ENCODE data around the gene C6orf136.
"Not testable (repeated sequence)": the region's sequence is repeated elsewhere in the genome, so short reads cannot be mapped to it uniquely, and the experiment has no call there.

C6orf136 gene

GRCh38 chr6:30615958-30616810 is 30.7 kb upstream of the C6orf136 start:
- peak; percentile 63 for DNase-seq

GRCh38 chr6:30616811-30617564 is 29.9 kb upstream of the C6orf136 start, which contains the start of gene PPP1R10:
TSS of gene PPP1R10 (minus strand) at chr6:30617243. CDS start at chr6:30609944, 7,299 bp downstream.
- DNase-seq, result peak; percentile 100

DNA sequence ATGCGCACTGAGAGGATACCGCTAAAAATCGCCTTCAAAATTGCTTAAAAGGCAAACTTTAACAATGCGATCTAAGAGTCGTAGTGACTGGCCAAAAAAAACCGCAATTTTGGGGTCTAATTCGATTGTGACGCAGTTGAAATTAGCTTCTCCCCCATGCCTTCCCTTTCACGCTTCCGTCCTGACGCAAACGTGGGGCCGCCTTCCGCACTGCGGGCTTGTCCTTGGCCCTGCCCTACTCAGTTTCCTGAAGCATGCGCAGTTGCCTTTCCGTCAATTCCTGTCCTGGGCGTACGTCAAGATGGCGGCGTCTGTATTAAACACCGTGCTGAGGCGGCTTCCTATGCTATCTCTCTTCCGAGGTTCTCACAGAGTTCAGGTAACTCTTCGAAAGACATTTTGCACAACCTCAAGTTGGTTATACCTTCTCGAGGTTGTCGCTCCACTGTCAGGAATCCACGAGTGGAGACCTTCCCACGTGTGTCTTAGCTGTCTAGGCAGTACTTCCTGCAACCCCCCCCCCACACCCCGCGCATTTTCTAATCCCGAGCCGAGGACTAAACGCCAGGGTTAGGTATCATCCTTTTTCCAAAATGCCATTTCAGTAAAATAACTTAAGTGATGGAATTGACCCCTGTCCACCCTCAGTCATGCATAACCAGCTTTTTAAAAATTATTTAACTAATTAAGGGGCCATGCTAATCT is 29.2 kb upstream of the C6orf136 start, which contains the start of gene MRPS18B:
MRPS18B (plus strand) TSS at position 276 of the 705 bp plus-strand sequence; CDS start at position 302, 26 bp downstream.
- DNase-seq, result peak; percentile 99

DNA sequence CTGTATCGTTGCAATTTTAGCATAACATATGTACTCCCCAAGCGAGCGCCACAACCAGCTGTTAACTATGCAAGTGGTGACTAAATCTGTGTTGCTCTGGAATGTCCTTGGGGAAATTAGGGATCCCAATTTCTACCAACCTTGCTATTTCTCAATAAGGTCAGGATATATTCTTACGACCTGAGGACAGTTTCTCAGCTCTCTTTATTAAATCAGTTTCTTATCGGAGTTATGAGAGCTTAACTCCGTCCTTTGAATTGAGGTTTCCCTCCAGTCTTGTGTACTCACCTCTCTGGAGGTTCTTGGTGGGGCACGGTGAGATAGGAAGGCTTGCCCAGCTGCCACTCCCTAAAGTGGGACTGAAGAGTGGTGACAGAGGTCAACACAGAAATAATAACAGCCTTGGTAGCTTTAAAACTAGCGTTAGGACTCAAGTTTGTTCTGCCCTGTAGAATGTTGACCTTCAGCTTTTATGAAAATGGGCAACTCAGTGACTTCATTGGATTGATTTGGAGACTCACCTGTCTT is 28.6 kb upstream of the C6orf136 start:
- DNase-seq, result no peak

DNA sequence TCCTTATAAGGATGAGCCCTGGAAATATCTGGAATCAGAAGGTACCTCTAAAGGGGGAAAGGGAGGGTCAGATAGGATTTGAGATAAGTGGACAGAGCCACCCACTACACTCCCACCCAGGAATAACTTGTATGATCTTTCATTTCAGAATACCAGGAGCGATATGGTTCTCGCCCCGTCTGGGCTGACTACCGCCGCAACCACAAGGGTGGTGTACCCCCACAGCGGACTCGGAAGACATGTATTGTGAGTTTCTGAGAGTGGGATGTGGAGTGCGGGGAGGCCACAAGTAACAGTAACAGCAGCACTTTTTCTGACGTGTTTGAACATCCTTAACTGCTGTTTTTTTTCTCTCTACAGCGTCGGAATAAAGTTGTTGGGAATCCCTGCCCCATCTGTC is 27.4 kb upstream of the C6orf136 start:
- no peak for DNase-seq

DNA sequence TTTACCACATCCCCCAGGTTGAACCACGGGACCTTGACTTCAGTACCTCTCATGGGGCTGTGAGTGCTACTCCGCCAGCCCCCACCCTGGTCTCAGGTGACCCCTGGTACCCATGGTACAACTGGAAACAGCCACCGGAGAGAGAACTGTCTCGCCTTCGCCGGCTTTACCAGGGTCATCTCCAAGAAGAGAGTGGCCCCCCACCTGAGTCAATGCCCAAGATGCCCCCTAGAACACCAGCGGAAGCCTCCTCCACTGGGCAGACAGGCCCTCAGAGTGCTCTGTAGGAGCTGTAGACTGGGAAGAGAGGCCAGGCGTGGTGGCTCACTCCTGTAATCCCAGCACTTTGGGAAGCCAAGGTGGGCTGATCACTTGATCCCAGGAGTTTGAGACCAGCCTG is 21.4 kb upstream of the C6orf136 start:
- no peak for DNase-seq

- peak; percentile 85 for DNase-seq
Measured at GRCh38 chr6:30626484-30627366, 20.2 kb upstream of the C6orf136 start, which contains the start of gene ATAT1. TSS of gene ATAT1 (plus strand) at chr6:30626874.

- DNase-seq, result no peak
Measured at GRCh38 chr6:30635834-30636233, 11.1 kb upstream of the C6orf136 start.

DNA sequence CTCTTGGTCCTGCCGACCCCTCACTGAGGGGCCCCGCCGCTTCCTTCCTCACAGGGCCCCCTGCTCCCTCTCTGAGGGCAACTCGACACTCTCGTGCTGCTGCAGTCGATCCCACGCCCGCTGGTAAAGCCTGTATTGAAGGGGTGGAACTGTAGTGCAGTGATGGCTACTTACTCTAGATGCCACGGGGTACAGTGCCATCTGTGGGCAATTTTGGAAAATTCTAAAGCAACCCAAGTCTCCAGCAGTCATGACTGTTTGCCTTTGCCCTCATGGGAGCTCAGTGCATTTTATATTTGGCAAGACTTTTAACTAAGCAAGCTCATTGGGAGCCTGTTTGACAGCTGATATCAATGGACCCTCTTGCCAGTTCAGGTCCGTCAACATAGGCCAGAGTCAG is 6.5 kb upstream of the C6orf136 start:
- DNase-seq, result no peak

DNA sequence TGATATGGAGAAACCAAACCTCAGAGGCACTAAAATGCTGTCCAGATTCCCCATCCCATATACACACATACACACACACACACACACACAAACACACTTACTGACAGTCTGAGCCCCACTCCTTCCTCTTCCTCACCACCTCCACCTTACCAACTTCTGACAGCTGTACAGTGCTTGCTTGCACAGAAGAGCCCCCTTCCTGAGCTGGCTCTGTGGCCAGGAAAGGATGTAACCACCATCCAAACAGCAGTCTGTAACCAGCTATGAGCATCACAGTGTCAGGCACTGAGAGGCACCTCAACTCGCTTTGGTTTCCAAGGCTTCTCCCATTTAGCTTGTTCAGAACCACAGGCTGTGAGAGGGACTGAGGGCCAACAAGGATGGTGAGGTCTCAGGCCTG is 5.9 kb upstream of the C6orf136 start:
- no peak for DNase-seq

- no peak for DNase-seq
Measured at GRCh38 chr6:30643656-30644055, 3.3 kb upstream of the C6orf136 start.

DNA sequence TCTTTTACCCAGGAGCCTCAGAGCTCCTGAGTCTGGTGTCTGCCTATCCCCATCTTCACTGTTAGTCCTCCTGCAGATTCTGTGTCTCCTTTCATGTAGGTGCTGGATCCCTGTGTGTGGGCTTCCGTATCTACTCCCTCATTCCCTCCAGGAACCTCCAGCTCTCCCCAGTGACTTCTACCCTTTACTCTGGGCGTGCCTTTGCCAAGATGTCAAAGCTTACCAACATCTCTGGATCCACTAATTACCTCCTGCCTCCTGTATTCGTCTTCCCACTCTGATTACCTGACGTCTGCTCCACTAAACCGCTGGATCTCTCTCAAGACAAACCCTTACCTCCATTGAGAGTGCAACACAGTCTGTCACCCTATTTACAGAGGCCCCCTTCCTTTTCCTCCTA is 2.2 kb upstream of the C6orf136 start:
- no peak for DNase-seq

- no peak for DNase-seq
Measured at GRCh38 chr6:30645989-30646388, 944 bp upstream of the C6orf136 start.

- peak; percentile 62 for DNase-seq
Measured at GRCh38 chr6:30647242-30648116, 546 bp downstream of the C6orf136 start.

DNA sequence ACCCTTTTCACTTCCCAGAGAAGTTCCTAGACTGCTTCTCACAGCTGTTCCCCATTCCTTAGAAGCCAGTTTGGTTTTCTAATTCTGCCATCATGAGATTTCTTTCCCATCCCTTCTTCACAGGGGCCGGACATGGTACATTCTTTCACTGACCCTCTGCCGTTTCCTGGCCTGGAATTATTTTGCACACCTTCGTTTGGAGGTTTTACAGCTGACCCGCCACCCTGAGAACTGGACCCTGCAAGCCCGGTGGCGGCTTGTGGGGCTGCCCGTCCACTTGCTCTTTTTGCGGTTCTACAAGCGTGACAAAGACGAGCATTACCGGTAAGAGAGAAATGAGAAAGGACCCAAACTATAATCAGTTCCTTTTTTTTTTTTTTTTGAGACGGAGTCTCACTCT is 4.2 kb downstream of the C6orf136 start:
- no peak for DNase-seq

DNA sequence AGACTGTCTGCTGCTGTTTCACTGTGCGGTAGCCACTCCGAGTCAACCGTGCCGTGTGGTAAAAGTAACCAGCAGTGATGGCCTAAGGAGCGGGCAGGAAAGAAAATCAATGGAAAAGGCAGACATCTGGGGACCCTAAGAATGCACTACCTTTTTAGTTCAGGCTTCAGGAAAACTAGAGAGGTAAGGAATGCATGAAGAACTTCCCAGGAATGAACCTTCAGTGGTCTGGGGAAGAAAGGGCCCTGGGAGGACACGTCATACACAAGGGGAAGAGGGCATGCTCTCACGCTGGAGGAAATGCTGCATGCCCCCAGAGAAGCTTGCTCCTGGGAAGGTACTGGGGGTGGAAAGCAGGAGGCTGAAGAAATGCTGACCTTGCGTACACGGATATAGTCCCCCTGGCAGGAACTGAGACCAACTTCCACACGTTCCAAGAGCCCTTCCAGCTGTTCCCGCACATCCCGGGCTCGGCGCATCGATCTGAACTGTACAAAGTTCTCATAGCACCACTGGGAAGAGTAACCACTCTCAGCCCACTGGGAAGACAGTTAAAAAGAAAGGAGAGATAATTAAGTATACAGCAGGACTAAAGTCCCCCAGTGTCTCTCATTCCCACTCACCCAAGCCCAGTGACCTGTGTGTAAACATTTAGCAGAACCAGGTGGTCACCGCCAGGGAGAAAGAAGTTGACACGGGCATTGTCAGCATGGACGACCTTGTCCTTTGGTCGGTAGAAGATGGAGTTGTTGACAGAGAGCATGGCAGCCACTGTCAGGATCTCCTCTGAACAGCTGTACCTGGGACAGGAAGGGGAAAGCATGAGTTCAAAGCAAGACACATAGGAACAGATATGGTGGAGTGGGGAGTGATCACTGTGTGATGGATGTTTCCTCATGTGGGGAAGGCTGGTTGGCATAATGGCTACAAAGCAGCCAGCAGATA is 8.1 kb downstream of the C6orf136 start:
- no peak for DNase-seq

- no peak for DNase-seq
Measured at GRCh38 chr6:30655743-30656094, 8.8 kb downstream of the C6orf136 start.

GRCh38 chr6:30656513-30656912 is 9.6 kb downstream of the C6orf136 start:
- peak; percentile 5 for DNase-seq

GRCh38 chr6:30657454-30657853 is 10.5 kb downstream of the C6orf136 start:
- DNase-seq, result no peak

GRCh38 chr6:30657922-30658321 is 11.0 kb downstream of the C6orf136 start:
- DNase-seq, result not testable (repeated sequence)
